Activated CD4-positive, alpha-beta T cell treated with anti-CD3 and anti-CD28 coated beads, Interleukin-2, Interleukin-6, amounts not matched to agents 100 ng/mL and 50 ng/mL, durations not matched to agents 16 hours and 8 hours (primary cell): ENCODE data around the gene TNFSF12.
"Not testable (repeated sequence)": the region's sequence is repeated elsewhere in the genome, so short reads cannot be mapped to it uniquely, and the experiment has no call there.

Source experiments
- DNase-seq: peaks from one replicate; pipeline ENCODE4 v3.0.0-alpha.2; 2020

The TNFSF12 gene

GRCh38 chr17:7588553-7589203 is 39.8 kb downstream of the TNFSF12 start:
- no peak for DNase-seq

GRCh38 chr17:7589204-7589868 is 40.5 kb downstream of the TNFSF12 start:
- peak; percentile 74 for DNase-seq

GRCh38 chr17:7589891-7590691 is 41.2 kb downstream of the TNFSF12 start, which contains the start of gene SOX15:
TSS of gene SOX15 (minus strand) at chr17:7590094. CDS start at chr17:7589676, 418 bp downstream.
- no peak for DNase-seq

GRCh38 chr17:7590743-7591142 is 41.9 kb downstream of the TNFSF12 start:
- DNase-seq, result no peak

- no peak for DNase-seq
These were observed 42.7 kb downstream of the TNFSF12 start for GRCh38 chr17:7591596-7591995.

- DNase-seq, result no peak
These were observed 43.7 kb downstream of the TNFSF12 start for GRCh38 chr17:7592422-7593021.

GRCh38 chr17:7593296-7593695 is 44.4 kb downstream of the TNFSF12 start:
- no peak for DNase-seq

- DNase-seq, result not testable (repeated sequence)
These were observed 48.7 kb downstream of the TNFSF12 start for GRCh38 chr17:7597561-7597960.

- DNase-seq, result no peak
These were observed 57.4 kb downstream of the TNFSF12 start for GRCh38 chr17:7606280-7606679.
